GM18873 (cell line): ENCODE data around the gene LARGE1.

Source experiments
- ATAC-seq: cut with Tn5 transposase; IDR thresholded peaks from one replicate; pipeline ENCODE4 v1.9.1; 2021; ENCODE audit warnings: mild to moderate bottlenecking, moderate library complexity, moderate number of reproducible peaks; ENCODE audit not compliant: unreplicated experiment, low FRiP score

The LARGE1 gene

DNA sequence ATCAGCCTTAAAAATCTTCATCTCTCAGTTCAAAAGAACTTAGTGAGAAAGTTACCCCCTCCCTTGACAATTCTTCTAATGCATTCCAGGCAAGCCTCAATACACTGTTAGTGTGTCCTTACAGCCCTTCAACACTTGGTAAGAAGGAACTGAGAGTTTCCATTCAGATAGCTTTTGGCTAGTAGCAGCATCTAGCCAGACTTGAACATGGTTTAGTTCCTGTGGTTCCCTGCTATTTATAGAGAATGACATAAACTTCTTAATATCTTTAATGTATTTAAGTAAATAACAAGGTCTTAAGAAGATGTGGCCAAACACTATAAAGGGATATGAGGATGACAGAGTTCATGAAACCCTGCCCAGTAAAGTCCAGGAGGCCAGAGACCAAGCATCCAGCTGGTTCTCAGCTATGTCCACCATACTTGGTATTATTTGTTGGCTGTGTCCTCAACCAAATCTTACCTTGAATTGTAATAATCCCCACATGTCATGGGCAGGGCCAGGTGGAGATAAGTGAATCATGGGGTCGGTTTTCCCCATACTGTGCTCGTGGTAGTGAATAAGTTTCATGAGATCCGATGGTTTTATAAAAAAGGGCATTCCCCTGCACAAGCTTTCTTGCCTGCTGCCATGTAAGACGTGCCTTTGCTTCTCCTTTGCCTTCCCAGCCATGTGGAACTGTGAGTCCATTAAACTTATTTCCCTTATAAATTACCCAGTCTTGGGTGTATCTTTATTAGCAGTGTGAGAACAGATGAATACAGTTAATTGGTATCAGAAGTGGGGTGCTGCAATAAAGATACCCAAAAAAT, 132.4 kb downstream of the LARGE1 start:
- ATAC-seq = no peak

DNA sequence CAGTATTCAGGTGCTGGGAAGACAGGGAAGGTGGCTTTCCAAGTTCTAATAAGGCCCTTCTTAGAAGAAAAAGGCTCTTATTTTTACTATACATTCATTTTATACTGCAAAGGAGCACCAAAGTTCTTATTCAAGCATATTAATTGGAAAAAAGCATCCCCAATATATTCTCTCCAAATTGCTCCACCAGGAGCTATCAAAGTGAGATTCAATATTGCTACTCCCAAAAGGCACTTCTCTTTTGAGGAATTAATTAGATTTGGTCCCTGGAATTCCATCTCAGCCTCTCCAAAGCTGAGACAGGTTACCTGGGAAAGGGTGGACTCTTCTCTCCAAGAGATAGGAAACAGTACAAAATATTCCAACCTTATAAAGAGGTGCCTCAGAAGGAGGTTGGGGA, 134.1 kb downstream of the LARGE1 start:
- no peak for ATAC-seq

DNA sequence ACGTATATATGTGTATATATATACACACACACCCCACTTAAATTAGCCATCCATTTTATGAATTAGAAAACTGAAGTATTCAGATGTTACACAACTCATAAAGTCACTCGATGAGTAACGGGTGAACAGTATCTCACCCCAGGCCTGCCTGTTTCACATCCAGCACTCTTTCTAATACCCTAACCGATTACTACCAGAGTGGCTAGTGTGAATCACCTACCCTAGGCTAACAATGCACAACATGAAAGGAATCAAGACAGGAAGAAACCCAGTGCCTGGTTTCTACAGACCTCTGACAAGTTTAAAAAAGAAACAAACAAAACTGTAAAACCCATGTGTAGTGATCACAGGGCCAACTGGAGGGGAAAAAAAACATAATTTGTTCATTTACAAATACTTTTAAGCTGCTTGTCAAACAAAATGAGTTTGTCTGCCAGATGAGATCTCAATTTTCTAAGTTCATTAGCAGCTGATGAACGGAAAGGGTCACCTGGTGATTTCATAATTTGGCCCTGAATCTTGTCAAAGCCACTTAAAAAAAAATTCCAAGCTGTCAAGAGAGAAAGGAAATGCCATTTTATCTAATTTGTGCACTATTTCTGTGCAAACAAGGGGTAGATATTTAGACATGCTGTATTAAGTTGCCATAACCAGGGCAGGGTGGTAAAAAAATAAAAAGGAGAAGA, 134.8 kb downstream of the LARGE1 start:
- ATAC-seq = no peak

DNA sequence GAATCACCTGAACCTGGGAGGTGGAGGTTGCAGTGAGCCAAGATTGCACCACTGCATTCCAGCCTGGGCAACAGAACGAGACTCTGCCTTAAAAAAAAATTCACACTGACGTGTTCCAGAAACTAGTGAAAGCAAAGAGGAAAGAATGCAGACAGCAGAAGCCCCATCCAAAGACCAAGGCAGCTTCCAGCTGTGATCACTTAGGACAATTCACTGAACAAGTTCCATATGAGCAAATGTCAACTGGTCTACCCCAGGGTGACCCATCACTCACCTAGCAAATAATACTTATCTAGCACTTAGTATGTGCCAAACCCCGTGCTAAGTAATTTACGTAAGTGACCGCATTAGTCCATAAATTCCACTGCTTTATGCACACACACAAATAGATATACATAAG, 138.9 kb downstream of the LARGE1 start:
- ATAC-seq = no peak

DNA sequence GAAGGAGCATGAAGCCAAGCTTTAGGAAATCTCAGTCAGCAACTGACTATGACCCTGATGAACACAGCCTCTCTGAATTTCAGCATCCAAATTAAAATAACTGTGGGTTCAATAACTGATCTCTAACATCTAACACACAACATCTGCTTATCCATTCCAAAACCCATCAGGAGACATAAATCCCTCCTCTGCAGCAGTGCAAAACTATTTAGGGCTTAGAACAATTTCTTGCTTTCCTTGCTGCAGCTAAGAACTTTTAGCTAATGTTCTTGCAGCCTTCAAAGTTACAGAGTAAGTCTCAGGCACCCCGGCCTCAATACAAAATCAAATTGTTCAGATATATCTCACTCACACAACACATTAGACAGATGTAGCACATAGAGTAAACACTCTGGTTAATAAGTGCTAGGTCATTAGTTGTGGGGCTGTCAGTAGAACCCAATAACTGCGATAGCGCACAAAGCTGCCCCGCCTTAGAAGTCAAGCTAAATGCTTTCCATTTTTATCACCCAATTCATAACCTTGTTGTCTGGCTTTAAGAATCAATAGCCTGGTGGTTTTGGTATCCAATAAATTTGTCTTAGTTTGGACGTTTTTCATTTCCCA, 139.6 kb downstream of the LARGE1 start:
- ATAC-seq = no peak

DNA sequence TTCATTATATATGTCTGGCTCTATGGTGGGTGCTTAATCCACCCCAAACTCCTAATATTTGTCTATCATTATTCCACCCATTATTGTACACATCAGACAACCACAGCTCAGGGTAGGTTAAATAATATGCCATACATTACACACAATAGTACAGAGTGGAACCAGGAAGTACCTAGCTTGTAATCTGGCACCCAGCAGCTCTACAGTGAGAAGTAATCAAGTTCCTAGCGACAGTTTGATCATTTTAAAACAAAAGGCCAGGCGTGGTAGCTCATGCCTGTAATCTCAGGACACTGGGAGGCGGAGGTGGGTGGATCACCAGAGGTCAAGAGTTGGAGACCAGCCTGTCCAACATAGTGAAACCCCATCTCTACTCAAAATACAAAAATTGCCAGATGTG, 141.0 kb downstream of the LARGE1 start:
- no peak for ATAC-seq

DNA sequence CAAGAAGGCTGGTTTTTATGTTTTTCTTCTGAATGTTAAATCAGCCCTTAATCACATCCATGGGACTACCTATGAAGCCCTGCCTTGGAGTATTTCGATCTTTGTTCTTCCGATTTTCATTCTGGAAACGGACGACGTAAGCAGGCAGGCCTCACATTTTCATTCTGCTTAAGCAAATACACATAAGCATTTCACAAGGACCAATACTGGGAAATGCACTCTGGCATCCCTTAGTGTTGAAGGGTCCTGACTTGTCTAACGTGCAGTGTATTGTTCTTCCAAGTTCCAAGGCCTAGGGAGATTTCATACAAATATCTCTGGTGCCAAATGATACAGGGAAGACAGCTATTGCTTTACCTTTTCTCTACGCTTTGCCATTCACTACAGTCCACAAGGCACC, 143.8 kb downstream of the LARGE1 start:
- no peak for ATAC-seq

DNA sequence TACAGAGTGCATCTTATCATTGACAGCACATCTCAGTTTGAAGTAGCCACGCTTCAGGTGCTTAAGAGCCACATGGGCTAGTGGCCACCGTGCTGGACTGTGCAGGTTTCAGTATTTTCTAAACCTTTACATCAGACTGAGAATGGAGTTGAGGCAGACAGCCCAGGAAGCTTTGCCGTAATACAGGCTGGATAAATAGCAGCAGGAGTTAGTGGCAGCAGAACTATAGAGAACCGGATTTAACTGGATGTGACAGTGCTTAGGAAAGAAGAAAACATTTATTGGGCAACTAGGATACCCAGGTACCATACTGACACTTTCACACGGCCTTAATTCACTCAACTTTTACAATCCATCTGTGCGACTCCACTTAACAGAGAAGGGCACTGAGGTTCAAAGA, 145.5 kb downstream of the LARGE1 start:
- no peak for ATAC-seq

DNA sequence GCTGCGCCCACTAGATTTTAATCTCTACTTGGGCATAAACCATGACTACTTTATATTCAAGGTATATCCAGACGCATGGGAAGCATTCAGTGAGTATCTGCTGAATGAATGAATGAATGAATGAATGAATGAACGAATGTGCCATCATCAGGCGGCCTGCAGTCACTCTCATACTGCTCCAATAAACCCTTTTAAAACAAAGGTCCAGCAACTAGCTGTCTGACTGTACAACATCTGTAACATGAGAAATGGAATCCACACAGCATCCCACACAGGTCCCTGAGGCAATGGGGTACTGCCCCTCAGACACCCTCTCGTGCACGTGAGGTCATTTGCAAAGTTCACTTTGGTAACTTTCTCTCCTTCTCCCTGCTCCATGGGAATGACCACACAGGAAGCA, 147.5 kb downstream of the LARGE1 start:
- no peak for ATAC-seq

DNA sequence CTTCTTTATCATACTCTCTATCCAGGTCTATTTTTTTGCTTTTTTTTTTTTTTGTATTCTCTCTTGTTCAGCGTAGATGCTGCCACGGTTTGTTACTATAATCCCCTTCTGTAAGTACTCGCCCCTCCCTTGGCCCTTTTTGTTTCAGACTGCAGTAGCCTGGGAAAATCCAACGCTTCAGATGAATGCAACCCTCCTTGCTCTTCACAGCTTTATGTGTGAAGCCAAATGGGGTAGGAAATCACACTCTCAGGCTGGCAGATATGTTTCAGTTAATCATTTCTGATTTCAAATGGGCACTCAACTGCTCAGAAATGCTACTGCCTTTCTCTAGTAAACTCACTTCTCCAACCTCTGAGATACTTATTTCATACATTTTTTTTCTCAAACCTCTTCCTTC, 149.1 kb downstream of the LARGE1 start:
- ATAC-seq = no peak

DNA sequence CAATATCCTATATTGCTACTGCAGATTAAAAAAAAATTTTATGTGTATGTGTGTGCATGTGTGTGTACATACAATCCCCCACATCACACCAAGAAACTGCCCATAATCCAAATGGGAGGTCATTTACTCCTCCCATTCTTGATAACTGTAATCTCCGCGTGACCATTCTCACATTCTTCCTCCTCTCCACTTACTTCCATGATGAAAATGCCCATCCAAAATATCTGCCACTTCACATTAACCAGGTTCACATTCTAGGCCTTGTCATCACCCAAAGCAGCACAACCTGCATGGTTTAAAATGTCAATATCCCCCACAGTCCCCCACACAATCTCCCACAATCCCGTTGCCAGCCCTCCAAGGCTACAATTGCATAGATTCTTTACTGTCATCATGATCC, 149.6 kb downstream of the LARGE1 start:
- ATAC-seq = no peak

DNA sequence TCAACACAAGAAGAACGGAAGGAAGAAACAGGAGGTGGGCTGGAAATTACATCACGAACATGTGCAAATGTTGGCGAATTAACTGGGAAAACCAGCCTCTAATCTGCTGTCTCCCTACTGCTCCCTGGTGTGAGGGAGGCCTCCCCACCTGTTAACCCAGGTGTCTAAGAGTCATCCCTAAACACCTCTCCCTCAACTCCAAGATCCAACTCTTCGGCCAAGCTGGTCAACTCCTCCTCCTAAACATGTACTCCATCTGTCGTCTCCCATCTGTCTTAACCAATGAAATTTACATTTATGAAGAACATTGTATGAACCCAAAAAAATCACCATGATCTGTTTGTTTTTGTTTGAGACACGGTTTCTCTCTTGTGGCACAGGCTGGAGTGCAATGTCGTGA, 154.2 kb downstream of the LARGE1 start:
- no peak for ATAC-seq

DNA sequence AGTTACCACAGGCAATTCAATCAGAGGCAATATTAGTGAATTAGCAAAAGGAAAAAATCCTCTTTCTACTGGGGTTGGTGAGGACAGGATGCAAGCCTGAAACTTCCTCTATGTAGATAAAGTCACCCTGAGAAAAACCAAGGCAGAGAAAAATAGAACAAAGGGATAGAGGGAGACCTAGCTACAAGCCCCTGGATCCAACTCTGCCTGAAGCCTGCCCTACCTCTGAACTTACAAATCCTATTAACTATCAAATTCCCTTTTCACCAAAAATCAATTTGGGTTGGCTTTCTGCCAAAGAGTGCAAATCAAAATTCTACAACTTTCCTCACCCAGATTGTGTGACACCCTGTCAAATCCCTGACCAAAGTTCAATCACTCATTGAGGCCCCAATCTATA, 161.3 kb downstream of the LARGE1 start:
- no peak for ATAC-seq

DNA sequence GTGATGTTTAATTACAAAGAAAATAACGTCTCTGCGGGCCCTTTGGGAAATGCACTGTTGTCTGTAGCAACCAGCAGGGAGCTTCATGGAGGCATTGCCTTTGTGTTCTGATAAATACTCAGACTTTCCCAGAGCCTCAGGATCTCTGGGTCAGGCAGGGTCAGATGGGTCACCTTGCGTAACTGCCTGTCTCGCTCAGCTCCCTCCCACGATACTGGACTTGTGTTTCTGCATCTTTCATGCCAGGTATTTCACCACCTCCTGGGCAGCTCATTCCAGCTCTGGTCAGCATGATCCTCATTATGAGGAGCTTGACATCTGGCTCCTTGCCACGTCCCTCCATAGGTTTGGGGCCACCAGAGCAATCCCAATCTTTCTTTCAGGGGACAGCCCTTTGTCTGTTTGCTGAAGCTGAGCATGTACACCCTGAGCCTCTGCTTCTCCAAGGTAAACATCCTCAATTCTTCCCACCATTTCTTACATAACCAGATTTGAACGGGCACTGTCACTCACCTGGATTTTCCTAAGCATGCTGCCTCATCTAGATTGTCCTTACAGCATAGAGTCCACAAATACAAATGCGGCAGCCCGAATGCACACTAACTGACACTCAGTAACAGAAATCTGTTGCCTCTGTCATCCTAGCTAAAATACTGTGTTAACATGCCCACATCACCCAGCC, 162.3 kb downstream of the LARGE1 start:
- ATAC-seq = no peak

DNA sequence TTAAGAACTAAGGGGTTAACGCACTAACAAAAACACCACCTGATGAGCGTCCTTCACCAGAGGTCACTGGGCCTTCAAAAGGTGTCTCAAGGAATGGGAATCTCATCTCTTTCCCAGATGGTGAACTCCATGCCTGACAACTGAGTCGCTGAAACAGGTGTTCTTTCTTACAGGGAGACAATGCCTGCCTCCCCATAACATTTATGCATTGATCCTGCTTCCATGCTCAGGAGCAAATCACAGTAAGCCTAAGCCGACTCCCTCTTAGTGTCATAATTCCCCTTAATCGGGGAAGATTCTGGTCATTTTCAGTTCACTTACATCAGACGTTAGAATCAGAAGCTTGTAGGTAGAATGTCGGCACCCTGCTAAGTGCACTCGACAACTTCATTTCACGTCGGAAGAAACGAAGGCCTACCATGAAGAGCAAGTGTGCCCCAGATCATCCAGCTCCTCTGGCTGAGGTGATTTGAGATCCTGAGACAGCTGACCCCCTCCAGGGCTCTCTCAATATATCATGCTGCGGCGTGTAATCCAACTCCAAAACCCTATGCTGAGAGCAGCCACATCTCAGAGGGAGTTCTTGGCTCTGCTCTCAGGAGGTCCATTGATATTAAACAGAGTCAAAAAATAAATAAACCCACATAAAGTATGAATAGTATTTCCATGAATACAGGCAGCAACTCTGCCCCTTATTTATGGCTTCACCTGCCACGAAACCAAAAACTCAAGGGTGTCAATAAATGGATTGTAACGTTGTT, 163.1 kb downstream of the LARGE1 start:
- no peak for ATAC-seq

DNA sequence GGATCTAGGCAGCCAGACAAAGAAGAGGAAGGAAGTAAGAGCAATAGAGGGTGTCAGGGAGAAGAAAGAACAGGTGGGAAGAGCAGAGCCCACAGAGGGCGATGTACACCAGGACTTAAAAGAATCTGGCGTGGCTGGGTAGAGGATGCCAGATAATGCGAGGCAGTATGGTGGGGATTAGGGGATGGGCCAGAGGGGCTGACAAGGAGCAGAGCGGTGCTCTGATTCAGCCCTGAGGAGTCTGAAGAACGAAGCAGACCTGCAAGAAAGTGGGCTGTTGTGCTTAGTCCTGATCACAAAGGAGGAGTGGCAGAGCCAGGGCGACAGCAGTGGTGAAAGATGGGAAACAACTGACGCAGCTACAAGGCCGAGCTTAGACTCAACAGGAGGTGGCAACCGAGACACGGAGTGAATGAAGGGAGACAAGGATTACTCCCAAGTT, 163.7 kb downstream of the LARGE1 start:
- no peak for ATAC-seq

DNA sequence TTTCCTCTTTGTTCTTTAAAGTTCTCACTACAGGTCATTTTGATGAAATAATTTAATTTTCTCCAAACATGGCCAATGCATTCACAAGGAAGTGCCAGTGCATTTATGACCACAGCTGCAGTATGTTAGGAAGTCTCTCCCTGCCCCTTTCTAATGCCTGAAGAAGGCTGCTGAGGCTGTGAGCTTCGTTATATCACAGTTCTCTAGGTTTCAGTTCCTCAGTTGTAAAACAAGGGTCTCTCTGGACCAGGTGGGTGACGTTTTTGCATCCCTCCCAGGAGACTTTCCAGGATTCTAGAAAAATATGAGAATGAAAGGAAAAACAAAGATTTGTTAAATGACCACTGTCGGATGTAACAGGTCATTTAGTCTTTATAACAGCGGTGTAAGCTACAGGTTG, 171.6 kb downstream of the LARGE1 start:
- no peak for ATAC-seq

DNA sequence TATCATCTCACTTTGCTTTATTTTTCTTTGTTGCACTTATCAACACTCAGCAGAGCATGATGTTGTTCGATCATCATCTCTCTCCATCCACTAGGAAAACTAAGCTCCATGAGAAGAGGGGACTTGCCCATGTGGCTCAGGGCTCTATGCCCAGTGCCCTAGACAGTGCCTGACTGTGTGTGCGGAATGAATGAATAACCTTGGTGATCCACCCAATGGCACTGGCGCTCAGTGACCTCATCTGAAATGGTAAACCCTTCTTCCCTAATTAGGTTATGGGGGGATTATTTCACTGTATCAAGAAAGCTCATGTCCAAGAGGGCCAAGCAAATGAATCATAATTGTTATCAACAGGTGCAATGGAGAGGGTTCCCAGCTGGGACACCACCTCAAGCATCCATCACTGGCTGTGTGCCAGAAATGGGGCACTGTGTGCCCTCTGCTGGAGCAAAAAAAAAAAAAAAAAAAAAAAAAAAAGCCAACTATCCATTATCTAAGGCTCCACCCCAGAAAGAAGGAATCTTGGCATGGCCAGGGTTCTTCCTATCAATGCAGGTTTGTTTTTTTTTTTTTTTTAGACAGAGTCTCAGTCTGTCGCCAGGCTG, 172.6 kb downstream of the LARGE1 start:
- no peak for ATAC-seq

DNA sequence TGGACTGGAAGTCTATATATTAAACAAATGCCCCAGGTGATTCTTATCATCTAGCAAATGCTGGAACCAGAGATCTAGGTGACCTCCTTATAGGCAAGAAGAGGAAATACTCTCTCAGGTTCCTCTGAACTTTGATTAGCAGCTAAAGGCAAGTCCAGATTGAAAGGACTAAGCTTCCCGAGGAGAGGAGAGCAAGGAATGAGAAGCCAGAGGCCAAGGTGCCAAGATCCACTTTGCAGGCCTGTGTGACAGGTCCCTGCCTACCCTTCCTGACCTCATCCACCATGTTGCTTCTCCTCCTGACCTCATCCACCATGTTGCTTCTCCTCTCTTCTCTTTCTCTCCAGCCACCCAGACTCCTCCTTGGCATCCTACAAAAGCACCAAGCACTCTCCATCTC, 173.2 kb downstream of the LARGE1 start:
- no peak for ATAC-seq

DNA sequence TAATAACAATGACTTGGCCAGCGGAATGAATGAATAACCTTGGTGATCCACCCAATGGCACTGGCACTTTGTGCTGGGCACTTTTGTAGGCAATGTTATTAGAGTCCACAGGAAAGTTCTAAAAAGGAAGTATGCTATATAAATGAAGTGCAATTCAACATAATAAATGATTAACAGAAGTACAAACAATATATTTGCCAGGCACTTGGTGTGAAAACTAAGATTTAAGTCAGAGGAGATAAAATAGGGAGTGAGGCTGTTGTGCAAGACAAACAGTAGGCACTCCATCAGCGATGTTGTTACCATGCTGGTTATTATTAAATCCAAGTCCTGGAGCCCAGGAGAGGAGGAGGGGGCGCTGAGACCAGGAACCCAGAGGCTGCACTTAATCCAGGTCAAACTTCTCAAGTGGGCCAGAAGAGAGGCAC, 173.8 kb downstream of the LARGE1 start:
- ATAC-seq = no peak
